GM21786 (cell line): ENCODE data around the gene PRKN.

Experiments used
- ATAC-seq: cut with Tn5 transposase; IDR thresholded peaks from one replicate; pipeline ENCODE4 v1.9.1; 2021; ENCODE audit not compliant: unreplicated experiment

PRKN gene

GRCh38 chr6:162331911-162332310 lies 395.7 kb downstream of the PRKN start:
- ATAC-seq = no peak

- ATAC-seq = no peak
Observed at GRCh38 chr6:162325826-162326225, 401.7 kb downstream of the PRKN start.

- ATAC-seq = no peak
Observed at GRCh38 chr6:162325051-162325450, 402.5 kb downstream of the PRKN start.

GRCh38 chr6:162315291-162315690 lies 412.3 kb downstream of the PRKN start:
- no peak for ATAC-seq

GRCh38 chr6:162313922-162314660 lies 413.5 kb downstream of the PRKN start:
- ATAC-seq = no peak

DNA sequence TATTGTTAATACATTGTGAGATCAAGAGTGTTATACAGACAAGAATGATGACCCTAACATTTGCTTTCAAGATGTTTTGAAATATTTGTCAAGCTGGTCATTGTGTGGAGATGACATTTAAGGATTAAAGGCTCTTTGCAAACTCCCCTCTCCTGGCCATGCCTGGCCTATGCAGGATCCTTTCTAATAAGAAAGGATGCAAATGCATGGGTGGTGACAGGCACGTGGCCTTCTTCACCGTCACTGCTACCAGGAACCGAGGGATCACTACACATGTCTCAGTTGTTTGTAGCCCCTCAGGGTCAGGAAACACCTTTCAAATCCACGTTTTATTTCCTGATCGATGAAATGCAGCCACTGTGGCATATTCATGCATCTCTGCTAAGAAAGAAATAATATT lies 419.7 kb downstream of the PRKN start:
- no peak for ATAC-seq

GRCh38 chr6:162306616-162307015 lies 420.9 kb downstream of the PRKN start:
- ATAC-seq = no peak

DNA sequence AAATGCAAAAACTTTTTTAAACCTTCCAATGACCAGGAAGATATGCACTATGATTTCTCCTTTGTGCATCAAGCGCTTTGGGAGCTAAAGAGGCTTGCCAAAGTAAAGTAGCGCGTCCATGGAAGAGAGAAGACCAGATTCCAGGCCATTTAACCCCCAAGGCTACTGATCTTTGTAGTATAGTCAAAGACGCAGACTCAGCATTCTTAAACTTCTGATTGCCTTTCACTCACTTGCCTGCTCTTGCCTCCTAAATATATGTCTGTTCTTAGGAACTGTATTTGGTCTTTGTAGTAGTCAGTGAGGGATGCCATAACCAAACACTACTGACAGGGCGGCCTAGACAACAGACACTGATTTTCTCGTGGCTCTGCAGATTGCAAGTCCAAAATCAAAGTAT lies 426.4 kb downstream of the PRKN start:
- no peak for ATAC-seq

- ATAC-seq = no peak
Observed at GRCh38 chr6:162294029-162294428, 433.5 kb downstream of the PRKN start.

GRCh38 chr6:162292915-162293314 lies 434.7 kb downstream of the PRKN start:
- ATAC-seq = no peak

DNA sequence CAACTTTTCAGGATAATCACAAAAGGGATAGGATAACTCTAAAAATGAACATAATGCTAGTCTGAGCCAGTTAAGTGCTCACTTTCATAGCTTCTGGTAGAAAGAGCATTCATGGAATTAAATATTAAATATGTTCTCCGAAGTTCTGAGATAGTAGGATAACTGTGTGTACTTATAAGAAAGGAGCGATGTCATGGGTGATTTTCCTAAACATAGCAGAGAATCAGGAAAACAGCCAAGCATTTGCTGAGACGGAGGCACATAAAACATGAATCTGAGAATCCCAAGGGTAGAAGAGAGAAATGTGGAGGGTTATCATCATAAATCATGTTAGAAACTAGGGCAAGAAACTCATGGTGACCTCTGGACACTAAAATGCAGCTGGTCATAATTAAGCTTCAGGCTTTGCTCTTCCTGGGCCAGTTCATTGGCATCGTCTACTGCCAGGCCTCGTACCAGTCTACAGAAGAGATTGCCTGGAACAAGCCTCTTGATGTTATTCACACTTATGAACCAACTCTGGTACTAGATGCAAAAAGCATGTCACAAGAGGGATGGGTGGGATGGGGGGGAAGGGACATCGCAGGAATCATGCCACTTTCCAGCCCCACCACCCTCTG lies 436.6 kb downstream of the PRKN start:
- ATAC-seq = no peak

- no peak for ATAC-seq
Observed at GRCh38 chr6:162289972-162290371, 437.6 kb downstream of the PRKN start.

- no peak for ATAC-seq
Observed at GRCh38 chr6:162273986-162274385, 453.6 kb downstream of the PRKN start.

DNA sequence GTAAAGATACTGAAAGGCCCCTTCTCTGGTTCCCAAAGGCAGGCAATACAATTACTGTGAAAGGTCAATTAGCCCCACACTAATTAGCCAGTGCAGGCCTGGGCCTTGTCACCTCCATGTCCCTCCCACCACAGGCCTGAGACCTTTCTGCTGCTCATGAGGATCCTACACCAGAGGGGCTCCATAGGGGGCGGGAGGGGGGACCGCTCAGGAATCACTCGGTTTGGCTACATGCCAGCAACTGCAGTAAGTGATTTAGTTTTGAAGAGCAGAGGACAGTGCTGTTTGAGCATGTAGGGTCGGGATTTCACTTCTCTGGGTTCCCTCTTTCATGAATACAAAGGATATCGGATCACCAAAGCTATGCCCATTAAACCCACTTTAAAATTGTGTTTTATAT lies 455.6 kb downstream of the PRKN start:
- ATAC-seq = no peak

DNA sequence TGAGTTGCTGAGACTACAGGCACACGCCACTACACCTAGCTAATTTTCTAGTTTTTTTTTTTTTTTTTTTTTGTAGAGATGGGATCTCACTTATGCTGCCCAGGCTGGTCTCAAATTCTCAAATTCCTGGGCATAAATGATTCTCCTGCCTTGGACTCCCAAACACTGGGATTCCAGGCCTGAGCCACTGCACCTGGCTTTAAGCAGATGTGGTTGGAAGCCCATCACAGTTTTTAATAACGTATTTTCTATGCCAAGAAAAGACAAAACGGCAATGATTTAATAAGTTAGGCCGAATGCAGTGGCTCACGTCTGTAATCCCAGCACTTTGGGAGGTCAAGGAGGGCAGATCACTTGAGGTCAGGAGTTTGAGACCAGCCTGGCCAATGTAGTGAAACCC lies 456.6 kb downstream of the PRKN start:
- no peak for ATAC-seq

DNA sequence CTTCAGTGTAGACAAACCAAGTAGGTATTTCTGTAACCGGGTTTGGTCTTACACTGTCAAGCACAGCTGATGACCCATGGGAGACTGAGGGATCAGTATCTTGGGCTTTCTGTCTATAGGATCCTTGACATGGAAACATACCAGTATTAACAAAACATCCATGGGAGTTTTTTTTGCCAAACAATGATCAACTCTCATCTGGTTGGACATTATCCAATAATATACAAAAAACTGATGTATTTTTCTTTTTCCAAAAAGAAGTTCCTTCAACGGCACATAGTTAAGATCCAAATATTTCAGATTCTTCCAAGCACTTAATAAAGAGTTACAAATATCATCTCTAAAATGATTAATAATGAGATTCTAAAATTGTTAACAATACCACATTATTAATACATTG lies 459.9 kb downstream of the PRKN start:
- no peak for ATAC-seq

DNA sequence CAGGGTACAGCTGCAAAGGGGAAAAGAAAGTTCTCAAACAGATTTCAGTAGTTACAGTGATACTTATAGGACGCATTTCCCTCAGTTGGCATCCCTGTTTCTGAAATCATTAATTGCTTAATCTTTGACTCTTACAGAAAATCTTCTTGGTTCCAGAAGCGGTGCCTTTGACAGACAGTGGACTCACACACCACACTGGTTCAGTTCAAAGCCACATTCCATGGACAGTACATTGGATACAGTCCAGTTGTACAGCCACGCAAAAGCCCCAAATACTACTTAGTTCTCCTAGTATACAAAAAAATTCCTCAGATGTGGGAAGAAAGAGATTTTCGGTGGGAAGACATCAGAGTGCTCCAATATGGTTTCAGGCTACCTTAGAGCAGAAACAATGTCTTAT lies 460.4 kb downstream of the PRKN start:
- no peak for ATAC-seq

DNA sequence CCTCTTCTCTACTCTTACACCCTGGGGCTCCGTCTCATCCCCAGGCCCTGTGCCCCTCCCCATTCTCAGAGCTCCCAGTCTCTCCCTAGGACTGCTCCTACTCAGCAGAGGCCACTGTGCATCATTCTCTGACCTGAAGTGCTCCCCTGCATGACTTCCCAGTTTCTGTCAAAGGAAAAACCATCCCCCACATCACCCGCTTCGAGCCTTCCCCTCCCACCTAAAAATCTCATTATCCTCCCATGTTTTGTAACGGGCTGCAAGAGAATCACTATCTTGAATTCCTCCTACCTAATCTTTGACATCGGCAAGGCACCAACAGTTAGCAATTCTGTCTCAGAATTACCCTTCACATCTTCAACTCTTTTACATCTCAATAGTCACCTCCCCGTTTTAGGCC lies 463.0 kb downstream of the PRKN start:
- no peak for ATAC-seq

DNA sequence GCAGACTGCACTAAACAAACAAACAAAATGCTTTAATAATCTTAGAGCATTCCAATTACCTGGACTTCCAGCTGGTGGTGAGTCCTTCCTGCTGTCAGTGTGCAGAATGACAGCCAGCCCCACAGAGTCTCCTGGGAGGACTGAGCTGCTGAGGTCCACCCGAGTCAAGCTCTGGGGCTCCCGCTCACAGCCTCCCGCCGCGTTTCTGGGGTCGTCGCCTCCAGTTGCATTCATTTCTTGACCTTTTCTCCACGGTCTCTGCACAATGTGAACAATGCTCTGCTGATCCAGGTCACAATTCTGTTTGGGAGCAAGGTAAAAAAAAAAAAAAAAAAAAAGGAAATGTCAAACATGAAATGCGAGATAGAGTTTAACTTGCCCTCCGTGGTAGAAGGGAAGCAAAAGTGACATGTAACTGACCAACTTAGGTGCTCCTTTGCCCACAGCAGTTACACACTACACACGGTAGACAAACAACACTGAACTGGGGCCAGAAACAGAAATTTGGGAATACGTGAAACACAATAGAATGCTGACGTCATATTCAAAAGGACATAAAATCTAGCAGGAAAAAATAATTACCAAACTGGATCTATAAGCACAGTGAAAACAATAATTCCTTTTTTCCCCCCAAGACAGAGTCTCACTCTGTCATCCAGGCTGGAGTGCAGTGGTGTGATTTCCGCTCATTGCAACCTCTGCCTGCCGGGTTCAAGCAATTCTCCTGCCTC lies 464.9 kb downstream of the PRKN start:
- no peak for ATAC-seq

DNA sequence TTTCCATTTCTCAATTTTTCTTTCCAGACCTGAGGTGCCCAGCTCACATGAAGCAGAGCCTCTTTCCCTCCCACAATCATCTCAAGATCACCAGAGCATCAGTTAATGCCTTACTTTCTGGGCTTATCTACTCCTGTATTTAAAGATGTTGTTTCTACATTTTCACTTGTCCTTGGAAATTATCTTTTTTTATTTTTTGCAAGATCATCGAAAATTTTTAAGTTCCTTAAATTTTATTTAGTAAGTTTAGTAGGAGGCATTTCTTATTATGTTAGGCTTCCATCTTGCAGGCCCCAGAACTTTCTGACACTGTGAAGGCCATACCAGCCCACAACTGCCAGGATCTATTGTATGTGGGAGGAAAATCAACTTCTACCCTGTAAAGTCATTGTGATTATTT lies 466.0 kb downstream of the PRKN start:
- ATAC-seq = no peak

DNA sequence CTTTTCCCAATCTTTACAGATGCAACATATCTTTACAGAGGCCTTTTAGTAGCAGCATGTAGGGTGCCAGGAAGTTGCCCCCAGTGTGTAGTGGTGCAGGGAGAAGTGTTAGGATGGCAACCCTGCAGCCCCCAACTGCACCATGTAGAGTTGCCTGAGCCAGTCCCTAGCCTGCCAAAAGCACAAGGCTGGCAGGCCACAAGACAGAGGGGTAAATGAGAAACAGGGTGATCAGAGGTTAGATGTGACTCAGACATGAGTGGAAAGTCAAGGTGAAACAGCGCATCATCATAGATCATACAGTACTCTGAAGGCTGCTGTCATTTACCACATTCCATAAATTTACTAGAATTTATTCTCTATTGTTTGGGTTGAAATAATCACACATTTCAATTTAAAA lies 467.5 kb downstream of the PRKN start:
- no peak for ATAC-seq

GRCh38 chr6:162258647-162259046 lies 468.9 kb downstream of the PRKN start:
- no peak for ATAC-seq
